Ovary (tissue), 9 donors: ENCODE data around the gene BBIP1. TPM values are rescaled to one million over a fixed set of nuclear protein-coding genes. Genes with fewer than 3 reads are reported as not detected.
A peak's percentile ranks its signal among the peaks of the same experiment; 100 is the strongest.
"Not testable (repeated sequence)": the region's sequence is repeated elsewhere in the genome, so short reads cannot be mapped to it uniquely, and the experiment has no call there.

ENCODE experiments used
- DNase-seq, 5 donors: peaks; one replicate each; pipeline ENCODE4 v3.0.0-alpha.2; 2019 to 2020
- H3K27ac ChIP-seq, 2 donors: fragments of 200-600 bp; one replicate each; pipeline versions ENCODE4 v1.5.1 to v1.8.0; 2019 to 2022
- H3K27me3 ChIP-seq: fragments of 200-600 bp; one replicate; pipeline ENCODE4 v1.8.0; 2022
- H3K36me3 ChIP-seq: fragments of 200-600 bp; sonication (generic); one replicate; pipeline ENCODE4 v1.5.1; 2019
- H3K4me1 ChIP-seq: one replicate; pipeline ENCODE4 v1.8.1; 2013; ENCODE audit warnings: mild to moderate bottlenecking, moderate library complexity; ENCODE audit not compliant: insufficient read depth
- H3K4me3 ChIP-seq: fragments of 200-600 bp; sonication (generic); one replicate; pipeline ENCODE4 v1.5.1; 2017
- H3K9me3 ChIP-seq, 2 donors: fragments of 200-600 bp in 1 of 2; sonication (generic) in 1 of 2; one replicate each; pipeline versions ENCODE4 v1.5.1 to v1.8.1; 2013 to 2019; ENCODE audit warnings: mild to moderate bottlenecking in 1 of 2, moderate library complexity in 1 of 2
- CTCF ChIP-seq, 3 donors: fragments of 450-650 bp in 2 of 3; fragments of 200-600 bp in 1 of 3; IDR thresholded peaks; one replicate each; pipeline versions ENCODE4 v1.5.1 to v1.8.0; 2016 to 2022; ENCODE audit warnings: antibody characterized with exemption in 3 of 3, mild to moderate bottlenecking in 1 of 3
- EP300 ChIP-seq: sonication (generic); formaldehyde crosslinking; IDR thresholded peaks from one replicate; pipeline ENCODE4 v1.6.1; 2017; ENCODE audit warnings: antibody characterized with exemption
- POLR2A ChIP-seq: fragments of 450-650 bp; IDR thresholded peaks from one replicate; pipeline ENCODE4 v1.6.1; 2017; ENCODE audit warnings: antibody characterized with exemption, mild to moderate bottlenecking, moderate library complexity
- WGBS, 3 donors: extraction: QIAGEN DNeasy Blood & Tissue Kit in 1 of 3; methylation state at CpG; one replicate each; pipeline versions ENCODE4 v1.1.5 to v1.1.7; 2013 to 2017; 5-methylcytosine and 5-hydroxymethylcytosine counted together
- intact Hi-C, 4 donors: fragments of 100-400 bp; cut with DNase I; formaldehyde crosslinking; loops; one replicate each; pipeline versions ENCODE4 v1.11.0 to v1.15.1; 2022 to 2023
- polyA plus RNA-seq, 2 donors: library from polyadenylated mRNA; stranded (reverse); fragments of 200-250 nt in 1 of 2; fragments of 350-450 nt in 1 of 2; fragmentation: Illumina TruSeq in 1 of 2; extraction: RNeasy Lipid Tissue Mini Kit (QIAGEN cat#74804) in 1 of 2; gene quantifications; one replicate each; pipeline ENCODE4 v1.2.3, GENCODE V29; 2013 to 2014
- total RNA-seq, 7 donors: library from RNA; depleted of rRNA in 2 of 7; stranded (reverse); fragments of >200 nt in 2 of 7; fragmentation: NEBNext Ultra II Directional in 3 of 7; extraction: Animal tissue kit (Norgen Biotek cat#: 25700) in 3 of 7; gene quantifications; one replicate each; pipeline versions ENCODE4 v1.1.0 to v1.2.4, GENCODE V29; 2016 to 2023
- donor health status: DM: no; HTN: no; CAD: no; lungs with moderate emphysema.
- donor health status: DM: no; HTN: no; CAD: no.
- donor health status: Bipolar disorder and iron deficiency.
- donor health status: DM: yes; HTN: yes; CAD: no.
- donor health status: DM: no; HTN: no; CAD: no.
- donor health status: DM: yes; HTN: yes; CAD: no.

BBIP1 gene
- total and polyA plus RNA-seq, 9 donors = 22.0 to 40.5 (median 30.5) TPM

GRCh38 chr10:110868981-110869380 is 50.0 kb downstream of the BBIP1 start:
- DNase-seq = no peak
- WGBS, 3 donors = 78 to 79% (median 78%) methylated on average over 6 of the region's 6 CpGs
- intact Hi-C loops = no loop called here

GRCh38 chr10:110867807-110868465 is 51.0 kb downstream of the BBIP1 start:
- TF ChIP-seq EP300 = no peak
- TF ChIP-seq CTCF (IDR thresholded peaks at IDR 0.05) = no peak
- TF ChIP-seq POLR2A = no peak
- Histone ChIP-seq H3K36me3 (no peaks in the 10 kb centered on the region), H3K9me3 (no peaks in the 10 kb centered on the region), H3K4me3 (no peak overlapping the region), H3K27ac (peak overlapping the region in 1 of 2 donors; percentile 5), H3K4me1 (peaks cover 7% of the 10 kb centered on the region), H3K27me3 (no peaks in the 10 kb centered on the region)
- DNase-seq = no peak
- 50 to 60% (median 53%) methylated on average over 4 of the region's 4 CpGs for WGBS, 3 donors
- intact Hi-C loops = no loop called here

More at GRCh38 chr10:110868981-110869380, 50.0 kb downstream of the BBIP1 start:
- no peaks in the 10 kb centered on the region for H3K9me3 ChIP-seq
- no peaks in the 10 kb centered on the region for H3K36me3 ChIP-seq
- no peak for TF ChIP-seq CTCF (IDR thresholded peaks at IDR 0.05)
- TF ChIP-seq POLR2A = no peak
- no peak for TF ChIP-seq EP300
- H3K4me3 ChIP-seq = no peak overlapping the region
- peaks cover 7% of the 10 kb centered on the region for H3K4me1 ChIP-seq
- H3K27ac ChIP-seq = no peak overlapping the region
- H3K27me3 ChIP-seq = no peaks in the 10 kb centered on the region

GRCh38 chr10:110867011-110867806 is 51.8 kb downstream of the BBIP1 start:
- H3K27ac ChIP-seq, H3K9me3 ChIP-seq, intact Hi-C loops, H3K36me3 ChIP-seq, DNase-seq, H3K4me1 ChIP-seq, H3K27me3 ChIP-seq, H3K4me3 ChIP-seq: not testable (repeated sequence)
- 86 to 90% (median 86%) methylated on average over 8 of the region's 8 CpGs for WGBS, 3 donors

- intact Hi-C loops = no loop called here
- WGBS, 3 donors = 57 to 82% (median 60%) methylated on average over 4 of the region's 4 CpGs
- DNase-seq = no peak
- no peaks in the 10 kb centered on the region for H3K27me3 ChIP-seq
- no peak for TF ChIP-seq POLR2A
- no peak for TF ChIP-seq CTCF (IDR thresholded peaks at IDR 0.05)
- no peak for TF ChIP-seq EP300
- H3K36me3 ChIP-seq = no peaks in the 10 kb centered on the region
- peaks cover 7% of the 10 kb centered on the region for H3K4me1 ChIP-seq
- H3K9me3 ChIP-seq = no peaks in the 10 kb centered on the region
- no peak overlapping the region for H3K4me3 ChIP-seq
- no peak overlapping the region for H3K27ac ChIP-seq
These were observed 53.0 kb downstream of the BBIP1 start for GRCh38 chr10:110865809-110866482.
